Activated naive CD4-positive, alpha-beta T cell treated with anti-CD3 and anti-CD28 coated beads, Interleukin-2, amount 50 U/mL, for 72 hours (primary cell): Measurements from ENCODE around the gene L3MBTL1. TPM values are rescaled to one million over a fixed set of nuclear protein-coding genes. Genes with fewer than 3 reads are reported as not detected.
A peak's percentile ranks its signal among the peaks of the same experiment; 100 is the strongest.

ENCODE experiments used
- ATAC-seq, 2 donors: fragments of 150-1000 bp; cut with Tn5 transposase; 2 replicates each; pipeline ENCODE4 v1.10.0; 2021; ENCODE audit warnings: mild to moderate bottlenecking in 2 of 2, moderate library complexity in 2 of 2
- DNase-seq, 2 donors: peaks; one replicate each; pipeline ENCODE4 v3.0.0; 2021 to 2022; ENCODE audit warnings: low spot score in 2 of 2
- H3K27ac Mint-ChIP-seq, 2 donors: one replicate each; pipeline ENCODE4 v1.8.0; 2022; ENCODE audit warnings: mild to moderate bottlenecking in 2 of 2, mixed read lengths in 2 of 2
- H3K36me3 Mint-ChIP-seq, 2 donors: one replicate each; pipeline ENCODE4 v1.8.0; 2022; ENCODE audit warnings: mixed read lengths in 2 of 2
- H3K9me3 Mint-ChIP-seq, 2 donors: one replicate each; pipeline ENCODE4 v1.8.0; 2022; ENCODE audit warnings: mixed read lengths in 2 of 2
- total RNA-seq, 2 donors: library from RNA; stranded (reverse); gene quantifications; one replicate each; pipeline ENCODE4 v1.2.3, GENCODE V29; 2022

Gene L3MBTL1
- total RNA-seq, 2 donors from 2014 or later = 9.1 to 15.3 TPM

DNA sequence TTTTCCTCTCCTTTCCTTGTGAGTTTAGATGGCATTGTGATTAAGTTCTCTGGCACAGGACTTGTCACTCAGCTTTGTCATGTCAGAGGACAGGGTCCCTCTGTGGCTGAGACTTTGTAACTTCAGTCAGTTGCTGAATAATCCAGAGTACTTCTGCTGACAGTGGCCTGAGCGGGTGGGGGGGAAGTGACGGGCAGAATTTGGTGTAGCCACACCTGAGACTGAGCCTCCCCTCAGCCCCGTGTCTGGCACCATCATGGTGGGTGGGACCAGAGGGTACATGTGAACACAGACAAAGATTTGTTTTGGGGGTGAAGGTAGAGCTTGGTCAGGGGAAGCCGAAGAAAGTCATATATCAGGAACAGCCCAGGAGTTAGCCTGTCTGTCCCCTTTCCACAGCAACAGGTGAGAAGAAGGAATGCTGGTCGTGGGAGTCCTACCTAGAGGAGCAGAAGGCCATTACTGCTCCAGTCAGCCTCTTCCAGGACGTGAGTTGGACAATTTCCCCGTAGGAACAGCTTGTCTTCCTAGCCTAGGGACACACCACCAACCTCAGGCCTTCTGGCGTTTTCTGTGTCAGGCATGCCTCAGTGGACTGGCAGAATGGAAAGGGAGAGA lies 20.9 kb downstream of the L3MBTL1 start:
- peaks cover 0 to 9% of the 10 kb centered on the region in 2 donors for H3K9me3 Mint-ChIP-seq
- H3K36me3 Mint-ChIP-seq = no peaks in the 10 kb centered on the region
- ATAC-seq (no peak), DNase-seq (no peak)
- H3K27ac Mint-ChIP-seq = no peak overlapping the region

DNA sequence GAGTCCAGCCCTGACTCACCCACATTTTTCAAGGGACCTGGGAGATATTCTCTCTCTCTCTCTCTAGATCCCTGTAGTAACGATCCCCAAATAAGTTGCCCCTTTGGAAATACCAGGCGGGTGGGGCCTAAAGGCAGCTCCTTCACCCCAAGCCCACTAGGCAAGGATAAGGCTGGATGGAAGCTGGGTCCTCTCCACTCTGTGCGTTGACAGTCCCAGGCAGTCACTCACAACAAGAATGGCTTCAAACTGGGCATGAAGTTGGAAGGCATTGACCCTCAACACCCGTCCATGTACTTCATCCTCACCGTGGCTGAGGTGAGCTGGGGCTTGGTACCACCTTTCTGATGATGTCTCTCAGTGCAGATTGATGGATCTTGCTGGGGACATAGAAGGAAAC lies 21.6 kb downstream of the L3MBTL1 start:
- Mint-ChIP-seq H3K27ac (peak overlapping the region in 1 of 2 donors; percentile 35), H3K36me3 (no peaks in the 10 kb centered on the region), H3K9me3 (peaks cover 0 to 8% of the 10 kb centered on the region in 2 donors)
- ATAC-seq = no peak
- no peak for DNase-seq

DNA sequence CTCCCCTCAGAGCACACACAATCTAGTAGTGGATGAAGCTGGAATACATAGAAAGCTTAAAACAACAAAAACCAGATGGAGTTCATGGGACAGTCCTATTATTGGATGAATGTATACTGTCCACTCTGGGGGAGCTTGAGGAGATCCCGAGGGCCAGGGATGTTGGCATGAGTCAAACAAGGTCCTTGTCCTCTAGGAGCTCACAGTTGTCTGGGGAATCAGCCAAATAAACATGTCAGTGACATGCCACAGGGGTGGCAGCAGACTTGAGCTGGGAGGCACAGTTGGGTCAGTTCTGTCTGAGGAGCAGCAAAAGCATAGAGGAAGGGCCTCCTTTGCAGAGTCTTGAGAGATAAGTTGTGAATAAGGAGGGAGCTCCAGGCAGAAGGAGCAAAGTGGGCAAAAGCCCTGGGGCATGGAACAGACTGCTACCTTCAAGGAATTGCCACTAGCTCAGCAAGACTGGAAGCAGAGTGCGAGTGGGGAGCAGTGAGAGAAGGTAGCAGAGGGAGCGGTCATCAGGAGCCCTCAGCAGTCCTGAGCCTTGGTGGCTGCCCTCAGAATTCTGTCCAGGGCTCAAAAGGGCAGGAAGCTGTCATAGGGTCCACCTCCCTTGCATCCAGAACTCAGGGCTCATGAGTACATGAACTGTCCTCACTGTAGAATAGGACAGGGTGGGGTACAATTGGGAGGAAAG lies 22.1 kb downstream of the L3MBTL1 start:
- ATAC-seq (no peak), DNase-seq (no peak)
- Mint-ChIP-seq H3K27ac (peak overlapping the region; percentile 35 to 46), H3K36me3 (no peaks in the 10 kb centered on the region), H3K9me3 (peaks cover 0 to 3% of the 10 kb centered on the region in 2 donors)

DNA sequence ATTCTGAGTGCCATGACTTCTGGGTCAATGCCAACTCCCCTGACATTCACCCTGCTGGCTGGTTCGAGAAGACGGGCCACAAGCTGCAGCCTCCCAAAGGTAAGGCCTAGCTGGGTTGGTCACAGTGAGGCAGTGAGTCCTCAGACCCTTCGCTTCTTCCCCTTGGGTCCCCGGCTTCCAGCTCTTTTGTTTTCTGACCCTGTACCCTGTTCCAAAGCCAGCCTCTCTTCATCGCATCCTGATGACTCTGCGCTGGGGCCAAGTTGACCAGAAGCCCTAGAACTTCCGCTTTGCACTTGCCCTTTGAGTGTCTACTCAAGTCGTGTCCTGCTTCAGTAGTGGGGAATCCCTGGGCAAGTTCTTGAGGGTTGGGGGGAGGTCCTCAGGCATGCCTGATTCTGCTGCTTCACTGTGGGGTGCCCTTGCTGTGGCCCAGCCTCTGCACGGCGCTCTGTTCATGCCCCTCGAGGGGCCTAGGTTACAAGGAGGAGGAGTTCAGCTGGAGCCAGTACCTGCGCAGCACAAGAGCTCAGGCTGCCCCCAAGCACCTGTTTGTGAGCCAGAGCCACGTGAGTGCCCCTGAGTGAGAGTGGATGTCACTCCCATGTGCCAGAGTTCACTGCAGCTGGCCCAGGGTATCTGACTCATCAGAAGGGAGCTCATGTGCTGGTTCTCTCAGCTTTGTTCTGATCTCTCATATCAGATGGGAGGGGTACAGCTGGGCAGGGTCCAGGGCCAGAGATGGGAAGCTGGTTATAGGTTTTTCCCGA lies 23.0 kb downstream of the L3MBTL1 start:
- Mint-ChIP-seq H3K9me3 (no peaks in the 10 kb centered on the region), H3K27ac (peak overlapping the region in 1 of 2 donors; percentile 50), H3K36me3 (no peaks in the 10 kb centered on the region)
- ATAC-seq (no peak), DNase-seq (no peak)

DNA sequence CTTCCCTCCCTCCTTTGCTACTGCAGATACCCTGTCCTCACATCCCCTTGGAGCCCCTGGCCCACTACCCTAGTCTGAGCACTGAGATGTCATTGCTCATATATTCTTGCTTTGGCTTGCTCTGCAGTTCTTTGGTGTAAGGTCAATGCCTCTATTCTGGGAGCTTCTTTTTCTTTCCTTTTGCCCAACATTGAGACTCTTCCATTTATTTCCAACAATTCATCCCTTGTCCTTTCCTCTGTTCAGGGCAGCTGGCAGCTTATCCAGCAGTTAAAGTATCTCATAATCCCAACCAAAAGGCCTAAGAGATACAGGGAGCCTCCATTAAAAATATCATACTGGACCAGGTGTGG lies 23.6 kb downstream of the L3MBTL1 start:
- no peak for ATAC-seq
- DNase-seq = no peak
- Mint-ChIP-seq H3K27ac (peak overlapping the region in 1 of 2 donors; percentile 50), H3K9me3 (no peaks in the 10 kb centered on the region), H3K36me3 (no peaks in the 10 kb centered on the region)

DNA sequence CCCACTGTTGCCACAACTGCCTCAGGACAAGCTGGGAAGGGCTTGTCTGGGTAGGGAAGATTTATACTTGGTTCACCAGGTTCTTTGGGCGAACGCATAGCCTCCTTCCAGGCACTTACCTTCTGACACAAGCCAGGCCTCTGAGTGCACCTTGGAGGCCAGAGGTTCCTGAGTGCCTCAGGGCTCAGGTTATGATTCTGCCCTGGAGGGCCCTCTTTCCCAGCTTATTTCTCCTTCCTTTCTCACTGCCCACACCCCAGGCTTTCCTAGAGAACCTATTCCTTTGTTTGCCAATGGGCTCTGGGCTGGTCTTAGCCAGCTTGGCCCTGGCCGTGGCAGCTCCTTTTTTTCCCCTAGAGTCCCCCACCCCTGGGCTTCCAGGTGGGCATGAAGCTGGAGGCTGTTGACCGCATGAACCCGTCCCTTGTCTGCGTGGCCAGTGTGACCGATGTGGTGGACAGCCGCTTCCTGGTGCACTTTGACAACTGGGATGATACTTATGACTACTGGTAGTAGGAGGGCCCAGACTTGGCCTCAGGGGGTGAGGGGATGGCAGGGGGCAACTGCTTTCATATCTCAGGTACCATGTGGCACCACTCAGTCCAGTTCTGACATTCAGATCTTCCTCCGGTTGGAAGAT lies 25.0 kb downstream of the L3MBTL1 start:
- Mint-ChIP-seq H3K27ac (no peak overlapping the region), H3K36me3 (no peaks in the 10 kb centered on the region), H3K9me3 (no peaks in the 10 kb centered on the region)
- ATAC-seq = no peak
- no peak for DNase-seq

DNA sequence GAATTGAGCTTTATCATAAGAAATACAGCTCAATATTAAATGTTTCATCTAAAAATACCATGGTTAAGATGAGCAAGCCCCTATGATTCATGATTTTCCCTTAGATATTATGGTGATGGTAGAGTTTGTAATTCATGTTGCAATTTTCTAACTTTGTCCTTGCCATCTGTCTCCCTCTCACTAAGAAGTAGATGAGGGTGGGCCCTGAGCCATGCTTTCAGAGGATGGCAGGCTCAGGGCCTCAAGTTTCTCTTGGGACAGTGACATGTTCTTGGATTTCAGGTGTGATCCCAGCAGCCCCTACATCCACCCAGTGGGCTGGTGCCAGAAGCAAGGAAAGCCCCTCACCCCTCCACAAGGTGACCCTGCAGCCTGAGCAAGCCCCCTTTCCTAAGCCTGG lies 25.6 kb downstream of the L3MBTL1 start:
- Mint-ChIP-seq H3K36me3 (no peaks in the 10 kb centered on the region), H3K27ac (no peak overlapping the region), H3K9me3 (no peaks in the 10 kb centered on the region)
- DNase-seq (no peak), ATAC-seq (no peak)

DNA sequence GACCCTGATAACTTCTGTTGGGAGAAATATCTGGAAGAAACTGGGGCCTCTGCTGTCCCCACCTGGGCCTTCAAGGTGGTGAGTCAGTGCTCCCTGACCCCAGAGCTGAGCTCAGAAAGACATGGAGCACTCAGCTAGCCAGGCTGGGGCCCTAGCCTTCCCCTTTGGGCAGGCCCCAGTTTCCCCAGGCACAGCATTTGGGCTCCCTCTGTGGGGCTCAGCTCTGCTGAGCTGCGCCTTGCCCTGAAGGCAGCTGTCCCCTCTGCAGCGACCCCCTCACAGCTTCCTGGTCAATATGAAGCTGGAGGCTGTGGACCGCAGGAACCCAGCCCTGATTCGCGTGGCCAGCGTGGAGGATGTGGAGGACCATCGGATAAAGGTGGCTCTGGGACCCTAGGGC lies 26.5 kb downstream of the L3MBTL1 start:
- Mint-ChIP-seq H3K9me3 (no peaks in the 10 kb centered on the region), H3K36me3 (no peaks in the 10 kb centered on the region)
- no peak for ATAC-seq

DNA sequence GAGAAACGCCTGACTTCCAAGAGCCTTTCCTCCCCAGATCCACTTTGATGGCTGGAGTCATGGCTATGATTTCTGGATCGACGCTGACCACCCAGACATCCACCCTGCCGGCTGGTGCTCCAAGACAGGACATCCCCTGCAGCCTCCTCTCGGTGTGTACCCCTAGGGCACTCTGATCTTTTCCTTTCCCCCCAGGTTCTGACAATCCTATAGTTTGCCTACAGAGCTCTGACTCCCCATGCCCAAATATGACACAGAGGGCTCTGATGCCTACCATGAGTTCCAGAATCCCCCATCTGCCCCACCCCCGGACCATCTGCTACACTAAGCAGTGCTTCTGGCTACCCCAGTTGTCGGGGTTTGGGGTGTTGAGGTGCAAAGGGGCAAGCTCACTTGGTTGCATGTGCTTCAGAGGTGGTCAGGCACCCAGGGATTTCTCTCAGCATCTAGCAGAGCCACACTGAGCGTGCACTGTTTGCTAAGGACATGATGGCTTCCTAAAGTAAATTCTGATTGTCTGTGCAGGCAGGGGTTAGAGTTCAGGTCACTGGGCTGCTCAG lies 27.4 kb downstream of the L3MBTL1 start:
- DNase-seq = no peak
- no peaks in the 10 kb centered on the region for H3K36me3 Mint-ChIP-seq
- H3K9me3 Mint-ChIP-seq = no peaks in the 10 kb centered on the region
- H3K27ac Mint-ChIP-seq = no peak overlapping the region
- ATAC-seq = no peak

More for the DNA sequence above, 26.5 kb downstream of the L3MBTL1 start:
- no peak for DNase-seq
- no peak overlapping the region for H3K27ac Mint-ChIP-seq

DNA sequence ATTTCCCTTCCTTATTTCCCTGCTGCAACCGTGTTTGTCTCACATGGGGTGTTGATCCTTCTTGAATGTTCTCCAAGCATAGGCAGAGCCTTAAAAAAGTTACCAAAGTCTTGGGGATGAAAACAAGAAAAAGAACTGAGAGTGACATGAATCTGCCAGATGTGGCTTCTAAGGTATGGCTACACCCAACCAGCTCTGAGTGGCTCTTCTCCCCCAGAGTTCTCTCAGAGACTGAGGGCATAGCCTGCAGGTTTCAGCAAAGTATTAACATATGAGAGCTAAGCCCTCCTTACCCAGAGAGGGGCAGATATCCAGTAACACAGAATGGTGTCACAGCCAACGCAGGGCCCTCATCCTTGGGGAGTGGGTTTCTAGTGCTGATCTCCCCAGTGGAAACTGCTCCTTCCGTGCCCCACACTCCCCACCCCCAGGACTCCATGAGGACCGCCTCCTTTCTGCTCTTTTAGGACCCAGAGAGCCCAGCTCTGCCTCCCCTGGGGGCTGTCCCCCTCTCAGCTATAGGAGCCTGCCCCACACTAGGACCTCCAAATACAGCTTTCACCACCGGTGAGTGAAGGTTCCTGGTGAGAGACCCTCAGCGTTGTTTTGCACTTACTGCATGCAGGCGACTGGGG lies 28.0 kb downstream of the L3MBTL1 start:
- Mint-ChIP-seq H3K36me3 (no peaks in the 10 kb centered on the region), H3K9me3 (no peaks in the 10 kb centered on the region), H3K27ac (no peak overlapping the region)
- ATAC-seq (no peak), DNase-seq (no peak)

DNA sequence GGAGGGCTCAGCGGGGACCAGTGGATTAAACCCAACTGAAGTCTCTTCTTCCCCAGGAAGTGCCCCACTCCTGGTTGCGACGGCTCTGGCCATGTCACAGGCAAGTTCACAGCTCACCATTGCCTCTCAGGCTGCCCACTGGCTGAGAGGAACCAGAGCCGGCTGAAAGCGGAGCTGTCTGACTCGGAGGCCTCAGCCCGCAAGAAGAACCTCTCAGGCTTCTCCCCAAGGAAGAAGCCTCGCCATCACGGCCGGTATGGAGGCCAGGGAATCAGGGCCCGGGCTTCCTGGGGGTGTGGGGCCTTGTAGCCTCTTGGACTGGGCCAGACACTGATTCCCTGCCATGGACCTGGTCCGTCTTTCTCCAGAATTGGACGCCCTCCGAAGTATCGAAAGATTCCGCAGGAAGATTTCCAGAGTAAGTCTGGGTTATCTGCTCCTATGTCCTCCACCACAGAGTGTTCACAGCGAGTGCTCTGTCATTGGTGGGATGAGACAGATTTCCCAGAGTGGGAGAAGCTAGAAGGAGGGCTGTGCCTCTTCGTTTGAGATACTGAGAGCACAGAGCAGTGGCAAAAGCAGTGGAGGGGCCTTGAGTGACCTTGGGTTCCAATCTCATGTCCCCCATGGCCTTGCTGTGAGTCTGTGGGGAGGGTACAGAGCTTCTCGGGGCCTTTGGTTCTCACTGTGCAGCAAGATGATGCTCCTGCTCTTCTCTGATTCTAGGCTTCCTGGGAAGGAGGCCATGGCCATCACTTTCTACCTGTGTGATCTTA lies 28.7 kb downstream of the L3MBTL1 start:
- H3K27ac Mint-ChIP-seq = no peak overlapping the region
- DNase-seq = no peak
- ATAC-seq = no peak

DNA sequence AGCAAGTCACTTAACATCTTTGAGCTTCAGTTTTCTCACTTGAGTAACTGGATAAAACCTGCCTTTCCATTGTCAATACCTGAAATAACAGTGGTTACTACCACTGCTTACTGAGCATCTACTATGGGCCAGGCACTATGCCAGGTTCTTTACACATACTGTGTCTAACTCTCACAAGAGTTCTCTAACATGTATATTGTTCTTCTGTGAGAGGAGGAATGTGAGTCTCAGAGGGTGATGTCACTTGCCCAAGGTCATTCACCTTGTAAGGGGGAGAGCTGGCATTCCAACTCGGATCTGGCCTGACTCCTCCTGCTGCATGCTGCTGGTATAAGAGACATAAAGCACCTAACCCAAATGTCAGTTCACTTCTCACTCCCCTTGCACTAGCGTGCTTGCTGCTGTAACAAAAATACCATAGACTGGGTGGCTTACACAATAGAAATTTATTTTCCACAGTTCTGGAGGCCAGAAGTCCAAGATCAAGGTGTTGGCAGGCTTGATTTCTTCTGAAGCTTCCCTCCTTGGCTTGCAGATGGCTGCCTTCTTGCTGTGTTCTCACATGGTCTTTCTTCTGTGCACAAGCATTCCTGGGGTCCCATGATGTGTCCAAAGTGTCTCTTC lies 29.4 kb downstream of the L3MBTL1 start:
- DNase-seq (no peak), ATAC-seq (no peak)
- Mint-ChIP-seq H3K27ac (no peak overlapping the region), H3K9me3 (no peaks in the 10 kb centered on the region), H3K36me3 (no peaks in the 10 kb centered on the region)

More for the DNA sequence above, 28.7 kb downstream of the L3MBTL1 start:
- Mint-ChIP-seq H3K9me3 (no peaks in the 10 kb centered on the region), H3K36me3 (no peaks in the 10 kb centered on the region)

DNA sequence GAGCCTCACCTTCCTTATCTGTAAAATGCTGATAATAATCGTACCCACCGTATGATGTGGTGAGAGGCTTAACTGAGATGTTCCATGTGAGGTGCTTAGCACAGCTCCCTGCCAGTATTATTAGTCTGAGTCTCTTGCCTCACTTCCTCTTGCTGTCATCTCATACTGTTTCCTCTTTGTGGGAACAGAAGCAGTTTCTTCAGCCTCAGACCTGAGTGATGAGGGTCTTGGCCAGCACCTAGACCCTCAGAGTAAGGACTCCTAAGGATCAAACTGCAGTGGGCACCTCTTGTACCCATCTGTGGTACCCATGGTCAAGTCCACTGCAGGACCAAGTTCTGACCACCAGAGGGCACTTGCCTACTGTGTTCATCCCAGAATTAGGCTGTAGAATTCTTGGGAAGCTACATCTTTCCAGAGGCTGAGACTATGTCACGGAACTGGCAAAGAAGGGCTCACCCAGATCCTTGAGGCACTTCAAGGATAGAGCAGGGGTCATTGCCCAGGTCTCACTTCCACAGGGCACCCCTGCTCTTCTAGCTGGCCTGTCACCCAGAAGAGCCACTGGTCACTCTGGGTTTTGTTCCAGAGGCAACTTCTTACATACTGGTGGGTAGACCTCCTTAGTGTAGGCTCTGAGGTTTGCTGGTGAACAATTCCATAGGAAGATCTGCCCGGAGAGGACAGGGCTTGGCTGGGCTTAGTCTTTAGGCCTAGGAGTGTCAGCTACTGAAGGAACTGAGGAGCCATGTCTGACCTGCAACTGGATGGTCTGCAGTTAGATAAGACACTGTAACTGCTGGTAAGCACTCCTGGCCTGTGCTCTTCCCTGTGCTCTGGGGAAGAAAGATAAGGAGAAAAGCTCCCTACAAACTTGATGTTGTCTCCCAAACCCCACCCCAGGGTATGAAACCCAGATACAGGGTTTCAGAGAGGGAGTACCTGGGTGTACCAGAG lies 30.7 kb downstream of the L3MBTL1 start:
- Mint-ChIP-seq H3K36me3 (no peaks in the 10 kb centered on the region), H3K9me3 (no peaks in the 10 kb centered on the region), H3K27ac (peak overlapping the region; percentile 6 to 79)
- ATAC-seq (peak; percentile 57 to 60), DNase-seq (peak in 1 of 2 donors; percentile 48)

DNA sequence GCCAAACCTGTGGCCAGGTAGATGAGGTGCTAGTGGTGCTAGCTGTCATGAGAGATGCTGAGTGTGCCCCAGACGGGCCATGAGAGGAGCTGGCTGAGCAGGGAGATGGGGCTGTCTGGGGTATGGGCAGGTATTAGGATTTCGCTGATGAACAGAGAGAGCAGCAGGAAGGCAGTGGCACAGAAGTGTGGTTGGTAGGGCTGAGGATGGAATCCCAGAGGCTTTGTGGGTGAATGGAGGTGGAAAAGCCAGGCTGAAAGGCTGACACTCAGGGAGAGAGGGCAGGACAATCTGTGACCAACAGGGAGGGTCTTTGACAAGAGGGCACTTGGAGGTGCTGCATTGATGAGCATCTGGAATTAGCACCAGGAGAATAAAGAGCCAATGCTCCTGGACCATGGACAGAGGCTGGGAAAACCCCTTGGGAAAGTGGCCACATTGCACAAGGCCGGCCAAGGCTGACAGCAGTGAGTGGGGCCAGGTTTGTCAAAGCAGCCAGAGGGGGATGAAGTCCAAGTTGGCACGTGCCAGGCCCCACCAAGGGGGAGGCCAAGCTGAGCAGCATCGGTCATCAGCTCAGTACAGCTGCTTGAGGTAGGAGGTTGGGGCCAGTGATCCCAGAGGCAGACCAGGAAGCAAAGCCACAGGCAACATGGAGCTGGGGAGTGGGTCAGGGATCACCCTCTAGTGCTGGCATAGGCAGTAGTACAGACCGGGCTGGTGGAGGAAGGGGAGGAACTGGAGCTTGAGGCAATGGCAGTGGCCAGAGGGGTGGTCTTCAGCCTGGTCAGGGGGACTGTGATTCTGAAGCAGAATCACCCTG lies 31.6 kb downstream of the L3MBTL1 start:
- H3K27ac Mint-ChIP-seq = peak overlapping the region; percentile 6 to 79

More for the DNA sequence above, 31.6 kb downstream of the L3MBTL1 start:
- ATAC-seq = no peak
- DNase-seq = no peak
- Mint-ChIP-seq H3K36me3 (no peaks in the 10 kb centered on the region), H3K9me3 (no peaks in the 10 kb centered on the region)
